ENCODE measurements around the gene TCP1.

GRCh38 chr6:159831373-159831679, 41.9 kb upstream of the TCP1 start:
- TF ChIP-seq CTCF (conservative IDR thresholded peaks at IDR 0.05) (no peak), EZH2 (IDR thresholded peaks at IDR 0.05; ENCODE audit: low read depth) (no peak)

Measured in PC-9 (cell line).